HG02885 (cell line): ENCODE data around the gene KCND3.

ENCODE experiments used
- ATAC-seq: cut with Tn5 transposase; IDR thresholded peaks from one replicate; pipeline ENCODE4 v1.9.1; 2021; ENCODE audit warnings: mild to moderate bottlenecking; ENCODE audit not compliant: unreplicated experiment, poor library complexity

The KCND3 gene

DNA sequence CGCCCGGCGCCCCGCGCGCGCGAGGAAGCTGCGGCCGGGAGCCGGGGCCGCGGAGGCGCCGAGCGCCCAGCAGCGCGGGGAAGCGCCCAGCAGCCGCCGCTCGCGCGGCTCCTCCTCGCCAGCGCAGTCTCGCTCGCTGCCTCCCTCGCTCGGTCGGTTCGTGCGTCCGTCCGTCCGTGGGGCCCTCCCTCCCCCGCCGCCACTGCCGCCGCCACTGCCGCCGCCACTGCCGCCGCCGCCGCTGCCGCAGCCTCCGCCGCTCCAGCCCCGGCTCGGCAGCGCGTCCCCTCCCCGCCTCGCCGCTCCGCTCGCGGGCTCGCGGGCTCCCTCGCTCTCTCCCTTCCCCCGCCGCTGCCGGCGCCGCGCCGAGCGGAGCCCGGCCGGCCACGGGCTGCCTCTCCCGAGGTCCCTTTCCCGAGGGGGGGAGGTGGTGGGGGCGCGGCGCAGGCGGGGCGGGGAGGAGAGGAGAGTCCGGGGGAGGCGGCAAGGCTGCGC is at the start of gene KCND3:
KCND3 (minus strand) TSS at position 138 of the 495 bp plus-strand sequence.
- no peak for ATAC-seq

DNA sequence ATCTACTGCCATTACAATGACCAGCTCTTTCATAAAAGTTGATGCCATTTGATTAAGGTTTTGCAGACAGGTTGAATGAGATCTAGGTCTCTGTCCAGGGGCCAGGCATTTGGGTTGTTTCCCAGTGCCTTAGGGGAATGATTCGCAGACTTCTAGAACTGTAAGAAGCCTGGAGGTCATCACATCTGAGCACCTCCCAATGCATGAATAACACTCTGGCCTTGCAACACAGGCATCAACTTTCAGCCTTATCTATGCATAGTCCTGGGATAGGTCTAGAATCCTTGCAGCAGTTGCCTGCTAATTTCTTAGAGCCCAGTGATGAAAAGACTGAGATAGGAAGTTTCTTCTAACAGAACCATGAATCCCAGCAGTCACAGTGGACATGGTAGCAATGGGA is 44.8 kb upstream of the KCND3 start:
- no peak for ATAC-seq

DNA sequence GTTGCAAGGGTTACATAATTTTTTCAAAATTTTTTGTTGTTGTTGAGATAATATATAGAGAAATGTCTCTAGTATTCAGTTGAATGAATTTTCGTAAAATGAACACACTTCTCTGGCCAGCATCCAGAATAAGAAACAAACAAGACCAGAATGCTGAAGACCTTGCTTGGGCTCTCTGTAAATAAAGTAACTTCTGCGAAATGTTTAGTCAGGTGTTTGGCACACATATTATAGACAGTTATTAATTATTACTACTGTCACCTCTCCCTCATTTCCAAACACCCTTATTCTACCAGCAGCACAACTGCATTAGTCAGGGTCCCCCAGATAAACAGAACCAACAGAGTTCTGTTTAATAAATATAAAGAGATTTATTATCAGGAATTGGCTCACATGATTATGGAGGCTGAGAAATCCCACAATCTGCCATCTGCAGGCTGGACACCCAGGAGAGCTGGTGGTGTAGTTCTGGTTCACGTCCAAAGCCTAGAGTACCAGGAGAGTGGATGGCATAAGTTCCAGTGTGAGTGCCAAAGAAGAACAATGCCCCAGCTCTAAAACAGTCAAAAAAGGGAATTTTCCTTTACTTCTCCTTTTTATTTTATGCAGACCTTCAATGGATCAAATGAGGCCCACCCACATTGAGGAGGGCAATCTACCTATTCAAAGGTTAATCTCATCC is 44.1 kb upstream of the KCND3 start:
- no peak for ATAC-seq

DNA sequence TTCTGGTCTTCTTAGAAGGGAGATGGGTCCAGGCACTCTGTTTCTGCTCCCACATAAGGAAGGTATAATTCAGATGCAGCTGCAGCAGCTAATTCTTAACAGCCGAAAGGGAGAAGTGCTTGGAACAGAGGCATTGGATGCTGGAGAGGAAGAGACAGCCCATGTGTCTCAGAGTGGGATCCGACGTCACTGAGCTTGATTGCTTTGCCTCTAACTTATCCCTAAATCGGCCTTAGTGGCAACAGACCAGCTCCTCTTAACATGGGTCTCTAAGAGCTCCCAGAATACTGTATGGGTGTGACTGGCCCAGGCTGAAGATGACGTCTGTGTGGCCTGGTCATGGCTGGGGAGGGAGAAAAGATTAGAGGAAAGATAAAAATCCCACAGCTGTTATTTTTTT is 40.7 kb upstream of the KCND3 start:
- ATAC-seq = no peak

DNA sequence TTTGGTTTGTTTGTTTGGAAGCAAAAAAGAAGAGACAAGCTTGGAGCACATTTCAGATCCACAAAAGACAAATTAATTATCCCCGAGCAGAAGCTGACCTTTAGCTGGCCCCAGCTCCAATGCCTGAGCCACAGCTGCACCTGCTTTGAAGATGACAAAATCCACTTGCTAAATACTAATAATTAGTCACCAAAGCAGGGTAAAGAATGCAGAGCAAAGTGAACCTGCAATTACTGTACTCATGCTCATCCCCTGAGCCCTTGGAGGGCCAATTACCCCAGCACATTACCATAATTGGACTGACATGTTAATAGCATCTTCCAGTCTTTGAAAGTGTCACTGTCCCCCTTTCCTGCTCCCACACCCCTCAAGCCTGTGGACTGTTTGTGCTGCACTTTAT is 38.2 kb upstream of the KCND3 start:
- no peak for ATAC-seq

DNA sequence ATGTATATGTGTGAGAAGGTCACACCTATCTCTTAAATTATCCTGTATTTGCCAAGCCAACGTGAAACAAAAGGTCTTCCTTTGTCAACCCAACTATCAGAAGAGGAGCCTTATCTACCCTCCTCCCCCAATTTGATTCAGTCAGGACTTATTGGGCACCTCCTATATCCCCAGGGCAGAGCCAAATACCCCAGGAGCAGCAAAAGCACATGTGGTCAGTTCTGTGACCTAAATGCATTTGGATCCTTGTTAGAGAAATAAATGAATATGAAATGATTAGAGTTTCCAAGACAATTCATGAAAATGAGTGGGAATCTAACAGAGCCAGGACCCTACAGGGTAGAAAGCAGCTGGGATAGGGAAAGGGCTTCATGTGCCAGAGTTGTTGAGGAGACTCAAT is 37.0 kb upstream of the KCND3 start:
- no peak for ATAC-seq

DNA sequence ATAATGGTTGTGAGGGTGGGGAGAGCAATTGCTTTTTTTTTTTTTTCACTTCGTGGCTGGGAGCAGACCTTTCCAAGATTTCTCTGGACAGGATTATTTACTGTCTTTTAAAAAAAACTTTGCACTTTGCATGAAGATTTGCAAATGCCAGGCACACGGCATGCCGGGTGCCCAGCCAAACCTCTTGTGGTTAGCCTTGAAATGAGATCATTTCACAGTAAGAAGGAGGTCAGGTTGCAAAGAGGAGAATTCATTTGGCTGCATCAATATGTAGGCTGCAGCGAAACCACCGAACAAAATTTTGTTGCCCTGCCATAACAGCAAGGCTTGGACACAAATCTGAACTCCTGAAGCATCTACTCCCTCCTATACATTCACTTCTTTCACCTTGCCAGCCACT is 36.5 kb upstream of the KCND3 start:
- no peak for ATAC-seq

DNA sequence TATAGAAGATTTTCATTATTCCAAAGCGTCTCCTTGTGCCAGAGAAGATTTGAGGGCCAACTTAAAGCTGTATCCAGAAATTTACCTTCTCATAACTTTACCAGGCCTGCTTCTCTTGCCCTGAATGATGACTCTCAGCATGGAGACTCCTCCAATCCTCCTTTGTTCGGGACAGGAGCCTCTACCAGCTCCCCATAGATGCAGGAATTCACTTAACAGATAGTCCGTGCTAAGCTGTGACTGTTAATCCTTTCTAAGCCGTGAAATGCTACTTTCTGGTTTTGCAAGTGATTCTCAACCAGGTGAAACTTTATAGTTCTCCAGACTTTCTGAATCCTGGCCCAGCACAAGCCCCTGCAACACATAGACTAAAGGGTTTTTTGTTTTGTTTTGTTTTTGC is 31.8 kb upstream of the KCND3 start:
- ATAC-seq = no peak

DNA sequence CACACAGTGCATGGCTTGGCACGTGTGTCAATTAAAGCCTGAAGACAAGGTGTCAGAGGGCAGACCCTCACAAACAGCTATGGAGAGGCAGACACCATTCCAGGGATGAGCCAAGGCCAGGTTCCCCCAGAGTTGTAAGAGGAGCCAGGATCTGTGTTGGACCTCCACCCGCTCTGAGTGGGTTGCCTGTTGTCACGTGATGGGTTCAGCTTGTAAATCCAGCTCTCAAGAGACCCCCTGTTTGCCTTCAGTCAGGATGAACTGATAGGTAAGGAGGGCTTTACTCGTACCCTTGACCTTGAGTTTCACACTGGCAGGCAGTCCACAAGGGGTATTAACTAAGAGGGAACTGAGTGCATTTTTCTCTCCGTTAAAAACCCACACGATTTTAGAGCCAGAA is 27.7 kb upstream of the KCND3 start:
- no peak for ATAC-seq

DNA sequence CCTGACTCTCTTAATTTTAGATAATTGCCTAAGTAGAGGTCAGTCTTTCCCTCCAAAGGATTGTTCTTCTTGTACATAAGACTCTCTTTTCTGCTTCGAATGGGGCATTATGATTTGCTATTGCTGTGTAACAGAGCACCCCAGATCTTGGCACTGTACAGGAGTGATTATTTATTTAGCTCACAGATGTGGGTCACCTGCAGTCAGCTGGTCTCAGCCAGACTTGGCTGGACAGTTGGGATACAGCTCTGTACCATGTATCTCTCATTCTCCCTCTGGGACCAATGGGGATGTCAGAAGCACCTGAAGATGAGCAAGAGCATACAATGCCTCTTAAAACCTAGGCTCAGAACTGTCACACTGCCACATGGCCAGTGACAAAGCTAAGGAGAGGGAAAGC is 23.4 kb upstream of the KCND3 start:
- no peak for ATAC-seq

DNA sequence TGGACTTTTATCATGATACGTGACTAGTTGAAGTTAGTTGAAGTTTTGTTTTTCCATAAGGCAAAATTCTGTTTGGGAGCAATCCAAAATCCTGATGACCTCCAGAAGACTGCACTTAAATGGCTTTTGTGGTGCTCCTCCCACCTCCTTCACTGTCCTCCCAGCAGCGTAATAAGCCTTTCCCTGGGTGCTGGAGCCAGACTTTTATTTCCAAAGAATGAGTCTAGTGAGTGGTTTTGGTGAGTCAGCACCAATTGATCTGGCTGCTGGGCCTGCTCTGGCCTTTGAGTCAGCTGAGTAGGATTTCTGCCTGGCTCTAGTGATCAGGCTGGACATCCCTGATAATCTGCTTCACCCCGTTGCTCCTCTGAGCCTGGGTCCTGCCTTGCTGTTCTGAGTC is 21.7 kb upstream of the KCND3 start:
- ATAC-seq = no peak

DNA sequence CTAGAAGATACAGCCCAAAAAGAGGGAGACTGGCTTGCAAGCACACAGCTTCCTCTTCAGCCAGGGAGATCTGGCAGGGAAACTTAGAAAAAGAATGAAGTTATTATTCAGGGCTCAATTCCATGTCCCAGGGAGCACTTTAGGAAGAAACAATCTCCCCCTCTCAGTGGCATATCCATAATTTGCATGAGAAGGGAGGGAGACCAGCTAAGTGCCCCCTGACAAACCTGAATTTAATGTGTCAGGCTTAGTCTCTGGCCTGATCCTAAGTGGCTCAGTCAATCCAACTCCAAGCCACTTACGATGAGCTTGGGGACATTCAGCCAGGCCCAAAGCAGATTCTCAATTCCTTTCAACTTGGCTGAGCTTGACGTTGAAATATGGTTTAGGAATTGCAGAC is 17.7 kb upstream of the KCND3 start:
- ATAC-seq = no peak

DNA sequence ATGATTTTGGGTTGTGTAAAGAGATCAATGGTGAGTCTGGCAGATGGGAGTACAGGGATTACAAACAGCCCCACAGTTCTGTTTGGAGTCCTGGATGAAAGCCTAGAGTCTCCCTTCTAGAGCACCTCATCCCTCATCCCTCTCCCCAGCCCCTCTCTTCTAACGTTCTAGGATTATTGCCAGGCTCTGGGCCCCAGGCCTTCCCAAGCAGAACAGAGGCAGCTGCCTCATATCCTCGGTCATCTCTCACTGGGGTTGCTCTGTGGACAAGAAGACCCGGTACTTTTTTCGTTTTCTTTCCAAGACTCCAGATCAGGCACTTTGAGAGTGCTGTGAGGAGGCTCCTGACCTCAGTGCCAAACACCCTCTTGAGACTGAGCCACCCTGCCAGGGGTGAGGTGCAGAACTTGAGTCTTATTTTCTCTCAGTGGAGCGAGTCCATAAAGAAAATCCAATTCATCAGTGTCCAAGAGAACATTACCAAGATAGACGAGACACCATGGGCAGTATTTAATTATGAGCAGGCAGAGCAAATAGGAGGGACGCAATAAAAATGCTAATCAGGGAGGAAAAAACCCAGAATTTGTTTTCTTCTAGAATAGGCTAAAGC is 17.1 kb upstream of the KCND3 start:
- ATAC-seq = no peak

DNA sequence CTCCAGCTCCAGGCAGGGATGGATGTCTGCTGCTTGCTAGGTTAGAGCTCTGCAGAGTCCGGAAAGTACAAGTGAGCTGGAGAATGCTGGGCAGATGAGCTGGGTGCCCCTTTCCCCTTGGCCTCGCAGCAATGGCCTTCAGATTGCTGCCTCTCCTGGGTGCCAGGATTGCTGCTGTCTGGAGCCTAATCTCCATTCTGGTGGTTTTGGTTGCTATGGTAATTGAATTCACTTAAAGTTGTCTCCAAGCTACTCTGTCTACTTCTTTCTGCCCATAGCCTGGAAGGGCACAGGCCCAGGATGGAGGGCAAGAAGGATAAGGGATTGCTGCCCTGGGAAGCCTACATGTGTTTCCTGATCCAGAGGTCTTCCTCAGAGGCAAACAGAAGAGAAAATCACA is 14.6 kb upstream of the KCND3 start:
- no peak for ATAC-seq

DNA sequence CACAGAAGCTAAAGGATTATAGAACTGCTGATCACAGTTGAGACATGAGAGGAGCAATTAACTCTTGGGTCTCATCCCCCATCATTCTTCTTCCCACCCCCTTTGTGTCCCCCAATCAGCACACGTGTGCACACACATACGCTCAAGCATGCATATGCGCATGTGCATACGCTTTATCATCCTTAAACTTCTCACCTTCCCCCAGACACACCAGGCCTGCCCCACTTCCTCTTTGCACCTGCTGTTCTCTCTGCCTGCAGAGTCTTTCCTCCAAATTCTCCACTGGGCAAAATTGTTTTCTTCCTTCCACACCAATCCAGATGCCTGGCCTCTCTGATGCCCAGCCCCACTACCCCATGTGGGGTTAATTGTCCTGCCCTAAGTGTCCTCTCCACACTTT is 13.0 kb upstream of the KCND3 start:
- no peak for ATAC-seq

DNA sequence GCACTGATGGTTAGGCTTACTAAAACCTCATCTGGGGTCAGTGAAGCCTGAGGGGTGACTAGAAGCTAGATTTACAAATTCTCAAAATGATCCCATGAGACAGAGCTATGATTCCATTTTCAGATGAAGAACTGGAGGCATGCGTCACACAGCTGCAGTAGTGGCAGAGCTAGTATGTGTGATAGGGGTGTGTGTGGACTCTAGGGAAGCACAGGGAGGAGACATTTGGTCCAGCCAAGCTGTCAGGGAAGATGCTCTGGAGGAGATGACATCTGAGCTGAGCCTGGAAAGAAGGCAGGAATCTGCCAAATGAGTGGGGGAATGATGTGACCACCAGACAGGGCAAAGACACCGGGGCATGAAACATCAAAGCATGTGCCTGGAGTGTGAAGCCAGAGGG is 12.0 kb upstream of the KCND3 start:
- ATAC-seq = no peak

DNA sequence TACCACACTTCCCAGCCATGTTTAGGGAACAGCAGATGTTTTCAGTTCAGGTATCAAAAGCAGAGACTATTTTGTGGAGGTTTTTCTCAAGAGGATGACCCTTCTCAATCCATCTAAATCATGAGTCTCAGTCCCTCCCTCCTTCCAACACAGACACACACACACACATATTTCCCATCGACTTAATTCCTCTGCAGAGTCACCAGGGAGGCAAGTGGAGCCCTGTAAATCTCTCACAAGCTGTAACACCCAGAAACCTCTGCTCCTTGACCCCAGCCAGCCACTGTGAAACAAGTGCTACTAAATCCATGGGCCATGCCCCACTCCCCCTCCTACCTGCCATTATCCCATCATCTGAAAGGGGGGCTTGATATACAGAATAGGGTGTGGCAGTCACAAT is 10.6 kb upstream of the KCND3 start:
- ATAC-seq = no peak

DNA sequence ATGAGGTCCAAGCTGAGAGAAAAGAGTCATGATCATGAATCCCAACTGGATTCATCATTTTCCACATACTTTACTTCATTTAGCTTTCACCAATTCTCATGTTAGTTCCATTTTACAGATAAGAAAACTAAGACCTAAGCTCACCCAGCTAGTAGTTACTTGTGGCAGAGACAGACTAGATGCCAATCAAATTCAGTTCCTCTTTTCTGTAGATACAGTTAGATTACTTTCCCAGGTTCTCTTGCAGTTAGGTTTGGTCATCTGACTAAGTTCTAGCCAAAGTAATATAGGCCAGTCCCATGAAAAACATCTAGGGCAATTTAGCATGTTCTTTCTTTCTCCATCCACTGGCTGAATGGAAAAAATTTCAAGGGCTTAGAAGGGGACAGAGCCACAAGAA is 8.9 kb upstream of the KCND3 start:
- no peak for ATAC-seq

DNA sequence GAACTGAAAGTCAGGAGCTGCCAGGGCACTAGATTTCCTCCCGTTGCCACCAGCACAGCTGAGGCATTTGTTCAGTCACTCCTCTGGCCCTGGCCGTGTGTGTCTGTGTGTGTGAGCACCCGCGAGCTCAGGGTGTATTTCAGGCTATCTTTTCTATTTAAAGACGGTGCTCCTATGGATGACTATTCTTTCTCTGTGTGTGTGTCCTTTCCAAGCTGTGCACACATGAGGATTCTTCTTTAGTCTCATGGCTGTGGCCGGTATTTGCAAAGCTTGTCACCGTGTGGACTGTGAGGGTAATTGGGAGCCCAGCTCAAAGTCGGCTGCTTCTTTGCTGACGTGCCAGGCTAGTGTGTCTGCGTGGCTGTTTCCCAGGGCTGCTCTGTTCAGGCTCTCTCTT is 3.0 kb upstream of the KCND3 start:
- no peak for ATAC-seq

DNA sequence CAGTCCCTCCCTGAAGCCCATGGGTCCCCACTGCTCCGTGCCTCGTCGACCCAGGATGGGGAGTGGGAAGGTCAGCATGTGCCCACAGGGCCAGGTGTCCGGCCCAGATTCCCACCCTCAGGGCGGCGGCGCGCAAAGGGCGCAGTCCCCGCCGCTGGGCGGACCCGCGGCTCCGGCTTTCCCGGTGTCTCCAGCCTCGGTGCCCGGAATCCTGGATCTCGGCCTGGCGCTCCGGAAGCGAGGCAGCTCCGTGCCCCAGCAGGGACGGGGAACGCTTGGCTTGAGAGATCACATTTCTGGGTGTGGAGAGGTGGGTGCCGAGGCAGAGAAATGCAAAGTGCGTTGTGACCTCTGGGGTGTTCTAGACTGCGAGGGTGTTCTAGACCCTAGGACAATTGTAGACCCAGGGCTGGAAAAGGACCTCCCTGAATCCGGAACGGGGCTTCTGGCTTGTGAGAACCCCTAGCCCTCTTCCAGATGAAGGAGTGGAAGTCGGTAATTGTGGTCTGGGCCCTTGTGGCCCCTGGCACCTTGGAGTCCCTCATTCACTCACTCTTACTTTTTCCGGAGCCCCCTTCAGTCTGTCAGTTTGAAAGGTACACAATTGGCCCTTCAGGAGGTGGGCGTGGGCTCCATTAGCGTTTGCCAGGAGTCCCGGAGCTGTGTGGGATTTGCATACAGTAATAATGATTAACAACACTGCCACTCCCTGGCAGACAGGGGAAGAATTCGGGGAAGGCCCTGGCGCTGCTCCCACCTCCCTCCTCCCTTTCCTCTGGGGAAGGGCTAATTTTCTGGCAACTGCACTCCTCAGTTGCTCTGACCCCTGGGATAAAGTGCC is 1.6 kb upstream of the KCND3 start:
- no peak for ATAC-seq
